Glutamatergic neuron (in vitro differentiated cells): Measurements from ENCODE around the gene SETMAR. TPM values are rescaled to one million over a fixed set of nuclear protein-coding genes. Genes with fewer than 3 reads are reported as not detected.
A peak's percentile ranks its signal among the peaks of the same experiment; 100 is the strongest.

Experiments
- DNase-seq: peaks from one replicate; pipeline ENCODE4 v3.0.0; 2022
- H3K27ac Mint-ChIP-seq: one replicate; pipeline ENCODE4 v1.8.0; 2020; ENCODE audit warnings: mild to moderate bottlenecking, mixed read lengths, inconsistent platforms; ENCODE audit not compliant: unreplicated experiment
- H3K27me3 Mint-ChIP-seq: one replicate; pipeline ENCODE4 v1.8.0; 2020; ENCODE audit warnings: mild to moderate bottlenecking, moderate library complexity, mixed read lengths, inconsistent platforms; ENCODE audit not compliant: unreplicated experiment
- H3K36me3 Mint-ChIP-seq: one replicate; pipeline ENCODE4 v1.8.0; 2020; ENCODE audit warnings: mild to moderate bottlenecking, mixed read lengths, inconsistent platforms; ENCODE audit not compliant: unreplicated experiment
- H3K4me1 Mint-ChIP-seq: one replicate; pipeline ENCODE4 v1.8.0; 2020; ENCODE audit warnings: mild to moderate bottlenecking, low read depth, mixed read lengths, inconsistent platforms; ENCODE audit not compliant: unreplicated experiment
- H3K4me3 Mint-ChIP-seq: one replicate; pipeline ENCODE4 v1.8.0; 2020; ENCODE audit warnings: mild to moderate bottlenecking, mixed read lengths, inconsistent platforms; ENCODE audit not compliant: unreplicated experiment
- H3K9me3 Mint-ChIP-seq: one replicate; pipeline ENCODE4 v1.8.0; 2020; ENCODE audit warnings: mild to moderate bottlenecking, moderate library complexity, mixed read lengths, inconsistent platforms; ENCODE audit not compliant: unreplicated experiment
- CTCF ChIP-seq: fragments of 200-600 bp; sonication (generic); IDR thresholded peaks from one replicate; pipeline ENCODE4 v1.5.0; 2021; ENCODE audit not compliant: partially characterized antibody, unreplicated experiment
- total RNA-seq: library from RNA; stranded (reverse); fragmentation: NEBNext Ultra II Directional; extraction: Animal tissue kit (Norgen Biotek cat#: 25700); gene quantifications from one replicate; pipeline ENCODE4 v1.2.1, GENCODE V29; 2021; ENCODE audit not compliant: unreplicated experiment

The SETMAR gene
- total RNA-seq, 1 donor from 2014 or later = 31.6 TPM

DNA sequence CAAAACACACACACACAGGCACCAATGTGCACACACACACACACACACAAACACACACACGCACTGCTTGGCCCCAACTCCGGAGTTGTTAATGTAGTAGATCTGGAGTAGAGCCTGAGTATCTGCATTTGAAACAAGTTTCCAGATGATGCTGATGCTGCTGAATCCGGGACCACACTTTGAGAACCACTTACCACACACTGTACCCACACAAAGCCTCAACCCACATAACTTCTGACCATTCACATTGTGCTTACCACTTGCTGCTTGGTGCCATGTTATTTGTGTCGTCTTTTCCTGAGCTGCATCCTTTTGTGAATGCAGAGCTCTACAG, 36.9 kb downstream of the SETMAR start:
- no peaks in the 10 kb centered on the region for H3K9me3 Mint-ChIP-seq
- H3K4me3 Mint-ChIP-seq = no peak overlapping the region
- H3K36me3 Mint-ChIP-seq = peaks cover 4% of the 10 kb centered on the region
- no peak for TF ChIP-seq CTCF
- no peak for DNase-seq
- H3K4me1 Mint-ChIP-seq = peaks cover 5% of the 10 kb centered on the region
- H3K27ac Mint-ChIP-seq = no peak overlapping the region
- H3K27me3 Mint-ChIP-seq = no peaks in the 10 kb centered on the region

- Mint-ChIP-seq H3K27me3 (no peaks in the 10 kb centered on the region), H3K4me1 (peaks cover 5% of the 10 kb centered on the region), H3K9me3 (no peaks in the 10 kb centered on the region), H3K36me3 (peaks cover 4% of the 10 kb centered on the region), H3K4me3 (no peak overlapping the region), H3K27ac (no peak overlapping the region)
- TF ChIP-seq CTCF = no peak
- no peak for DNase-seq
Measured at GRCh38 chr3:4340411-4341335, 37.5 kb downstream of the SETMAR start.

- Mint-ChIP-seq H3K4me3 (no peak overlapping the region), H3K9me3 (no peaks in the 10 kb centered on the region)
Measured at GRCh38 chr3:4341336-4341675, 38.1 kb downstream of the SETMAR start.

DNA sequence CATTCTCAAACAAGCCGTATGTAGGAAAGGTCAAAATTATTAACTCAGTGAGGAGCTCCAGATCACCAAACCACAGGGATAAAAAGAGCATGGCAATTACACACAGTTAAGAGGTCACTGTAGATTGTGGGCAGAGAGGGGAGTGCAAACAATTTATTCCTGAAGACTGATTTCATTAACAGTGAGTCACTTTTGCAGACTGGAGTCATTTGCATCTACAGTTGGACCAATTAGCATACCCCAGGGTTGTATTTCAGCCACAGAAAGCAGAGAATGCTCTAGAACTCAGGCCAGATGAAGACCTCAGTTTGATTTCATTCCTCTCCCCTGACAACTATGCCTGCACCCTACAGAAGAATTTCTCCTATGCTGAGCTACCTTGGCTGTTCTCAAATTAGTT, 40.1 kb downstream of the SETMAR start:
- DNase-seq = no peak
- H3K4me1 Mint-ChIP-seq = peaks cover 5% of the 10 kb centered on the region
- peaks cover 4% of the 10 kb centered on the region for H3K36me3 Mint-ChIP-seq
- H3K27ac Mint-ChIP-seq = no peak overlapping the region
- no peak for TF ChIP-seq CTCF
- H3K9me3 Mint-ChIP-seq = no peaks in the 10 kb centered on the region
- no peak overlapping the region for H3K4me3 Mint-ChIP-seq
- no peaks in the 10 kb centered on the region for H3K27me3 Mint-ChIP-seq

More at GRCh38 chr3:4341336-4341675, 38.1 kb downstream of the SETMAR start:
- no peak for TF ChIP-seq CTCF
- no peak for DNase-seq
- Mint-ChIP-seq H3K4me1 (peaks cover 5% of the 10 kb centered on the region), H3K27me3 (no peaks in the 10 kb centered on the region), H3K27ac (no peak overlapping the region), H3K36me3 (peaks cover 4% of the 10 kb centered on the region)

DNA sequence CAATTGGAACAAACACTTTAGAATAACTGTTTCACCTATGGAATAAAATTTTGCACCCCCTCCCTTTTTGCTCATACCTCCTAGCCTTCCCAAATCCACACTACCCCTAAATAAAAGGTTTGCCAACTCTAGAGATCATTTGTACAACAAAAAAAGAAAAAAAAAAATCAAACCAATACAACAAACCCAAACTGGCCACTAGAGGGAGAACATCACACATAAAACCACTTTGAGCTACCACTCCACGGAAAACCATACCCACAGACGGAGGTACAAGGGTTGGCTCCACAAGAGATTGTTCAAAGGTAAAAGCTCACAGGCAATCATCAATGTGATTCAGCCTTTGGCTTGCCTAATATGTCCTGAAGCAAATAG, 47.6 kb downstream of the SETMAR start:
- Mint-ChIP-seq H3K27me3 (no peaks in the 10 kb centered on the region), H3K4me1 (no peaks in the 10 kb centered on the region), H3K27ac (no peak overlapping the region), H3K4me3 (no peak overlapping the region), H3K36me3 (no peaks in the 10 kb centered on the region), H3K9me3 (no peaks in the 10 kb centered on the region)
- DNase-seq = no peak
- peak; percentile 93 for TF ChIP-seq CTCF
